Vagina (tissue), 2 donors: ENCODE data around the gene UBR3.

ENCODE experiments used
- POLR2A ChIP-seq, 2 donors: fragments of 450-650 bp; IDR thresholded peaks; one replicate each; pipeline ENCODE4 v1.6.1; 2017; ENCODE audit warnings: antibody characterized with exemption in 2 of 2, mild to moderate bottlenecking in 2 of 2, moderate library complexity in 2 of 2
- POLR2AphosphoS5 ChIP-seq, 2 donors: sonication (generic); formaldehyde crosslinking; IDR thresholded peaks; one replicate each; pipeline ENCODE4 v1.9.0; 2017; ENCODE audit warnings: antibody characterized with exemption in 2 of 2, mild to moderate bottlenecking in 2 of 2, low read depth in 1 of 2; ENCODE audit not compliant: insufficient read depth in 1 of 2
- TF ChIP-seq, protein P1 (sequence below), 3 experiments: fragments of 450-650 bp in 2 of 3; fragments of 200-600 bp in 1 of 3; sonication (generic) in 1 of 3; IDR thresholded peaks; one replicate each; pipeline ENCODE4 v1.5.1; 2017 to 2019; ENCODE audit warnings: antibody characterized with exemption in 3 of 3, mild to moderate bottlenecking in 2 of 3, moderate library complexity in 2 of 3

DNA sequence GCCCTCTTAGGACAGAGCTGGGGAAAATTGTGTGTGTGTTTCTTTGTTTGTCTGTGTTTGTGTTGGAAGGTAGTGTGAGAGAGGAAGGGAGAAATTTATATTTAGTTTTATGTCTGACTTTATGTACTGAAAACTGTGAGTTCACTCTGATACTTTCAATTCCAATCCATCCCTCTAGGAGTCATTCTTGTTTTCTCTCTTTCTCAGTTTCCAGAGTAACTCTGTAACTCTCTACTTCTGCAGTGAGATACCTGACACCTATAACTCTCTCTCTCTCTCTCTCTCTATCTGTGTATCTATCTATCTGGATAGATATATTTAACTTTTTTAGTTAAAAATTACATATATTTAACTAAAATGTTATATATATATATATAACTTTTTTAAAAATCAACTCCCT is 128.7 kb downstream of the UBR3 start:
- TF ChIP-seq POLR2A (IDR thresholded peaks at IDR 0.05), result no peak
- TF ChIP-seq, protein P1, sequence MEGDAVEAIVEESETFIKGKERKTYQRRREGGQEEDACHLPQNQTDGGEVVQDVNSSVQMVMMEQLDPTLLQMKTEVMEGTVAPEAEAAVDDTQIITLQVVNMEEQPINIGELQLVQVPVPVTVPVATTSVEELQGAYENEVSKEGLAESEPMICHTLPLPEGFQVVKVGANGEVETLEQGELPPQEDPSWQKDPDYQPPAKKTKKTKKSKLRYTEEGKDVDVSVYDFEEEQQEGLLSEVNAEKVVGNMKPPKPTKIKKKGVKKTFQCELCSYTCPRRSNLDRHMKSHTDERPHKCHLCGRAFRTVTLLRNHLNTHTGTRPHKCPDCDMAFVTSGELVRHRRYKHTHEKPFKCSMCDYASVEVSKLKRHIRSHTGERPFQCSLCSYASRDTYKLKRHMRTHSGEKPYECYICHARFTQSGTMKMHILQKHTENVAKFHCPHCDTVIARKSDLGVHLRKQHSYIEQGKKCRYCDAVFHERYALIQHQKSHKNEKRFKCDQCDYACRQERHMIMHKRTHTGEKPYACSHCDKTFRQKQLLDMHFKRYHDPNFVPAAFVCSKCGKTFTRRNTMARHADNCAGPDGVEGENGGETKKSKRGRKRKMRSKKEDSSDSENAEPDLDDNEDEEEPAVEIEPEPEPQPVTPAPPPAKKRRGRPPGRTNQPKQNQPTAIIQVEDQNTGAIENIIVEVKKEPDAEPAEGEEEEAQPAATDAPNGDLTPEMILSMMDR (IDR thresholded peaks at IDR 0.05), result no peak
- no peak for TF ChIP-seq POLR2AphosphoS5 (IDR thresholded peaks at IDR 0.05; ENCODE audit: insufficient read depth in 1 of 2, low read depth in 1 of 2)
